Cardiac septum (tissue), 1 donor: Measurements from ENCODE around the gene HHATL. TPM values are rescaled to one million over a fixed set of nuclear protein-coding genes. Genes with fewer than 3 reads are reported as not detected.

Source experiments
- DNase-seq: peaks from one replicate; pipeline ENCODE4 v3.0.0-alpha.2; 2020; ENCODE audit warnings: low spot score
- intact Hi-C: fragments of 100-400 bp; cut with DNase I; formaldehyde crosslinking; loops from one replicate; pipeline ENCODE4 v1.14.0; 2022
- long read RNA-seq: library from polyadenylated mRNA; unstranded; transcript quantifications from one replicate; pipeline ENCODE4 v2.0.0, GENCODE V29; 2021
- total RNA-seq: library from RNA; stranded (reverse); fragmentation: NEBNext Ultra II Directional; extraction: Animal tissue kit (Norgen Biotek cat#: 25700); gene quantifications from one replicate; pipeline ENCODE4 v1.2.1, GENCODE V29; 2021
- donor health status: DM: no; HTN: no; CAD: no.

HHATL gene
- total RNA-seq, result 505 TPM
- long read RNA-seq, transcript HHATL-211 (2 exons, 587 nt), result minor isoform, 20 of 570 reads
- long read RNA-seq, transcript HHATL-209 (3 exons, 702 nt), result minor isoform, 97 of 570 reads
- long read RNA-seq, transcript HHATL-205 (12 exons, 1,865 nt), result major isoform, 291 of 570 reads
- long read RNA-seq, partial matches to known transcripts, result 78 of 570 reads
- long read RNA-seq, other reads (novel, unspliced or antisense), result 81 of 570 reads

GRCh38 chr3:42702066-42702951 lies at the start of gene HHATL:
Gene HHATL, minus strand, starts transcription at chr3:42702798. Its CDS starts 1,972 bp downstream, at chr3:42700826.
- DNase-seq, result peak; percentile 83

GRCh38 chr3:42751609-42752008 lies 49.0 kb upstream of the HHATL start:
- intact Hi-C loops, result loop anchor here (10.0 kb wide), 1 partner anchor 497 kb away; no protein-coding TSS in a partner anchor
- peak; percentile 74 for DNase-seq

More at GRCh38 chr3:42702066-42702951, at the start of gene HHATL:
- intact Hi-C loops, result loop anchor here (1.0 kb wide), 1 partner anchor 37 kb away; no protein-coding TSS in a partner anchor

GRCh38 chr3:42750834-42751233 lies 48.2 kb upstream of the HHATL start:
- DNase-seq, result peak; percentile 44
- intact Hi-C loops, result loop anchor here (10.0 kb wide), 1 partner anchor 496 kb away; no protein-coding TSS in a partner anchor

- peak; percentile 75 for DNase-seq
- intact Hi-C loops, result loop anchor here (5.0 to 10.0 kb wide), 3 partner anchors 147 to 495 kb away; partner anchors contain the start of genes NKTR and SEC22C
Measured at GRCh38 chr3:42749753-42750231, 47.2 kb upstream of the HHATL start.

- intact Hi-C loops, result loop anchor here (5.0 kb wide), 2 partner anchors 147 to 167 kb away; partner anchors contain the start of genes NKTR and SEC22C
- peak; percentile 49 for DNase-seq
Measured at GRCh38 chr3:42749025-42749752, 46.6 kb upstream of the HHATL start.

GRCh38 chr3:42747581-42747980 lies 45.0 kb upstream of the HHATL start:
- DNase-seq, result peak; percentile 17
- intact Hi-C loops, result loop anchor here (5.0 kb wide), 2 partner anchors 145 to 165 kb away; partner anchors contain the start of genes NKTR and SEC22C

- DNase-seq, result peak; percentile 63
- intact Hi-C loops, result loop anchor here (5.0 kb wide), 2 partner anchors 144 to 164 kb away; partner anchors contain the start of genes NKTR and SEC22C
Measured at GRCh38 chr3:42746455-42747450, 44.2 kb upstream of the HHATL start.

- peak; percentile 61 for DNase-seq
- intact Hi-C loops, result loop anchor here (5.0 kb wide), 2 partner anchors 144 to 164 kb away; partner anchors contain the start of genes NKTR and SEC22C
Measured at GRCh38 chr3:42745776-42746454, 43.3 kb upstream of the HHATL start.

- intact Hi-C loops, result loop anchor here (5.0 kb wide), 2 partner anchors 143 to 163 kb away; partner anchors contain the start of genes NKTR and SEC22C
- DNase-seq, result no peak
Measured at GRCh38 chr3:42745291-42745745, 42.7 kb upstream of the HHATL start.

- no peak for DNase-seq
- intact Hi-C loops, result no loop called here
Measured at GRCh38 chr3:42743204-42743995, 40.8 kb upstream of the HHATL start.

- intact Hi-C loops, result no loop called here
- DNase-seq, result no peak
Measured at GRCh38 chr3:42742688-42743087, 40.1 kb upstream of the HHATL start.

GRCh38 chr3:42742259-42742658 lies 39.7 kb upstream of the HHATL start:
- intact Hi-C loops, result no loop called here
- DNase-seq, result no peak

- intact Hi-C loops, result no loop called here
Measured at GRCh38 chr3:42741796-42742195, 39.2 kb upstream of the HHATL start.

GRCh38 chr3:42739401-42740158 lies 37.0 kb upstream of the HHATL start:
- peak; percentile 92 for DNase-seq
- intact Hi-C loops, result loop anchor here (1.0 kb wide), 3 partner anchors 37 to 86 kb away; partner anchors contain the start of genes HHATL and ZBTB47

More at GRCh38 chr3:42741796-42742195, 39.2 kb upstream of the HHATL start:
- no peak for DNase-seq

GRCh38 chr3:42736531-42736930 lies 33.9 kb upstream of the HHATL start:
- intact Hi-C loops, result no loop called here
- no peak for DNase-seq

GRCh38 chr3:42736081-42736480 lies 33.5 kb upstream of the HHATL start:
- intact Hi-C loops, result no loop called here
- DNase-seq, result no peak
